ENCODE measurements around the gene PDE1A.

PDE1A gene

GRCh38 chr2:182101263-182101662 is 325.6 kb downstream of the PDE1A start:
- DNase-seq = no peak
- H3K27me3 ChIP-seq (replicated peaks) = no peaks in the 10 kb centered on the region
- in situ Hi-C loops (cut with HindIII; ENCODE audit: low pct_ligation_motif_present, low sequenced_read_pairs) = no loop called here
- TF ChIP-seq CTCF (IDR thresholded peaks at IDR 0.05; ENCODE audit: low read depth, low read length, missing control alignments) = peak; percentile 30
- no peak overlapping the region for H3K27ac ChIP-seq
- H3K36me3 ChIP-seq (replicated peaks) = no peaks in the 10 kb centered on the region
- H3K4me3 ChIP-seq (ENCODE audit: low read depth, low read length) = no peak overlapping the region

DNA sequence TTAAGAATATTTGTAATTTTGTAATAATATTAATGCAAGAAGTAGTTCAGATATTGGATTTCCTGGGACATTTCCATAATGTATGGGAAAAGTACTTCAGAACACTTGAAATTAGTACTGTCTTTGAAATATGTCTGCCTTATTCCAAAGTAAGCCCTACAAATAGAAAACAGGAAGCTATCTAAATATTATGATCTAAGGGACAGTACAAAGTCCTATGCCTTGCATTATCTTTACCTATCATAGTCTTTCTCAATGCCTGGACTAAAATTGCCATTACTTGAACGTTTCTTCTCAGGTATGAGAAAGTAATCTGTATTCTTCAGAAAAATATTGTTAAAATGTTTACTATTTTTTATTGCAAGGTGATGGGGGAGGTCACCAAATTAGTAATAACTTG is 328.2 kb downstream of the PDE1A start:
- Histone ChIP-seq H3K27me3 (replicated peaks) (no peaks in the 10 kb centered on the region), H3K36me3 (replicated peaks) (no peaks in the 10 kb centered on the region), H3K27ac (no peak overlapping the region), H3K4me3 (ENCODE audit: low read depth, low read length) (no peak overlapping the region)
- in situ Hi-C loops (cut with HindIII; ENCODE audit: low pct_ligation_motif_present, low sequenced_read_pairs) = loop anchor here (25.0 kb wide), 1 partner anchor 361 kb away; no protein-coding TSS in a partner anchor
- no peak for TF ChIP-seq CTCF (IDR thresholded peaks at IDR 0.05; ENCODE audit: low read depth, low read length, missing control alignments)
- no peak for DNase-seq

DNA sequence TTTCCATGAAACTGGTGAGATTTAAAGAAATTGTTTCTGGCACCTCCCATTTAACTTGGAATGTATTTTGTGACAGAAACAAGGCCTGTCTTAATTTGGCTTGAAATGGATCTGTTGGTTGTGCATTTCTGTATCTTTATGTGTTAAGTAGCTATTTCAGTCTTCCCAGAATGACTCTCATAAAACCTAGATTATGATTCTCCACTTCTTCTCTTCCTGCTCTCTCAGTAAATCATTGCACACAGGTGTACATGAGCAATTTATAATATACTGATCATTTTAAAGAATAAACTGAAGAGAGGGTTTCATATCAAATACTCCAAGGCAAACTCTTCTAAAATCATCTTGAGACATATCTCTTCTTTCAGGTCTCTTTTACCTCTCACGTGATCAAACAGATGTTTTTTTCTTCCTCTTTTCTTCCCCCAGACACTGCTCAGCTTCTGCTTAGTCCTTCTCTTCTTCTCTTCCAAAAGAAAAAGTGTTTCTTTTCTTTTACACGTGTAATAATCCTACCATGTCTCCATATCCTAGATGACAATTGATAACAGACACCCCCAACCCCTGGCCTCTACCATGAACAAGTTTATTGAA is 329.2 kb downstream of the PDE1A start:
- H3K4me3 ChIP-seq (ENCODE audit: low read depth, low read length) = no peak overlapping the region
- DNase-seq = no peak
- no peak for TF ChIP-seq CTCF (IDR thresholded peaks at IDR 0.05; ENCODE audit: low read depth, low read length, missing control alignments)
- no peaks in the 10 kb centered on the region for H3K27me3 ChIP-seq (replicated peaks)
- in situ Hi-C loops (cut with HindIII; ENCODE audit: low pct_ligation_motif_present, low sequenced_read_pairs) = loop anchor here (25.0 kb wide), 1 partner anchor 360 kb away; no protein-coding TSS in a partner anchor
- no peaks in the 10 kb centered on the region for H3K36me3 ChIP-seq (replicated peaks)
- no peak overlapping the region for H3K27ac ChIP-seq

- no peak for TF ChIP-seq CTCF (IDR thresholded peaks at IDR 0.05; ENCODE audit: low read depth, low read length, missing control alignments)
- Histone ChIP-seq H3K4me3 (ENCODE audit: low read depth, low read length) (no peak overlapping the region), H3K27ac (no peak overlapping the region), H3K27me3 (replicated peaks) (no peaks in the 10 kb centered on the region), H3K36me3 (replicated peaks) (no peaks in the 10 kb centered on the region)
- no peak for DNase-seq
- in situ Hi-C loops (cut with HindIII; ENCODE audit: low pct_ligation_motif_present, low sequenced_read_pairs) = loop anchor here (25.0 kb wide), 1 partner anchor 353 kb away; no protein-coding TSS in a partner anchor
Observed at GRCh38 chr2:182090486-182090885, 336.4 kb downstream of the PDE1A start.

Measured in brain microvascular endothelial cell (primary cell).